ENCODE data around the gene EGFLAM.

The EGFLAM gene

DNA sequence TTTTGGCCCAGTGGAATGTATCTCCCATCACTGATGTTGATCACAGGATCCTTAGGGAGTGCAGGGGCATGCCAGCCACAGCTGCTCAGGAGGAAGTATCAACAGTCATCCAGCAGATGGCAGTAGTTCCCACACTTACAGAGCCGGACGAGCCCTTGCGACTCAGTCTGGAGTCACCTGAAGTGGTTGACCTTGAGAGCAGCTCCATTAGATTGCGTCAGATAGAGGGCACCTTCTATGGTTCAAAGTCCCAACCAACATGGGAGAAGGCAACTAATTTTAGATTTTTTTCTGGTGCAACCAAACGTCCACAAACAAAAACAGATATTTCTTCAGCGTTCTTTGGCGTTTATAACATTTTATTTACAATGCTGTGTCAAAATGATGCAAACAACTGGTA is 124.5 kb downstream of the EGFLAM start:
- no peaks in the 10 kb centered on the region for H3K79me2 ChIP-seq (ENCODE audit: insufficient read depth, low read length)
- no peaks in the 10 kb centered on the region for H4K20me1 ChIP-seq (ENCODE audit: low read depth, low read length)
- no peak overlapping the region for H3K9ac ChIP-seq (ENCODE audit: low read length)
- H3K9me2 ChIP-seq (replicated peaks; ENCODE audit: insufficient read depth, low read length), result no peaks in the 10 kb centered on the region
- no peaks in the 10 kb centered on the region for H3K9me3 ChIP-seq (ENCODE audit: insufficient read depth, low read length)
- no peaks in the 10 kb centered on the region for H3K36me3 ChIP-seq (ENCODE audit: low read length)
- no peak overlapping the region for H3K4me3 ChIP-seq (ENCODE audit: insufficient read depth, low read length, poor library complexity, severe bottlenecking)
- H2AFZ ChIP-seq (ENCODE audit: low read depth, low read length, severe bottlenecking), result no peak overlapping the region
- H3K4me2 ChIP-seq (ENCODE audit: low read depth, low read length, poor library complexity, severe bottlenecking), result no peak overlapping the region
- no peaks in the 10 kb centered on the region for H3K27me3 ChIP-seq (ENCODE audit: low read length)
- no peak for TF ChIP-seq EZH2phosphoT487 (conservative IDR thresholded peaks at IDR 0.05; ENCODE audit: low read length)
- peak; percentile 71 for TF ChIP-seq CTCF (IDR thresholded peaks at IDR 0.05; ENCODE audit: insufficient read depth, low read length, poor library complexity, severe bottlenecking)
- H3K27ac ChIP-seq (ENCODE audit: low read depth, low read length), result no peak overlapping the region
- no peaks in the 10 kb centered on the region for H3F3A ChIP-seq (ENCODE audit: insufficient read depth)

GRCh38 chr5:38383701-38384100 is 125.3 kb downstream of the EGFLAM start:
- Histone ChIP-seq H3K4me3 (ENCODE audit: insufficient read depth, low read length, poor library complexity, severe bottlenecking) (no peak overlapping the region), H3K27ac (ENCODE audit: low read depth, low read length) (no peak overlapping the region), H3K9me2 (replicated peaks; ENCODE audit: insufficient read depth, low read length) (no peaks in the 10 kb centered on the region), H3K27me3 (ENCODE audit: low read length) (no peaks in the 10 kb centered on the region), H4K20me1 (ENCODE audit: low read depth, low read length) (no peaks in the 10 kb centered on the region), H3K9ac (ENCODE audit: low read length) (no peak overlapping the region), H3F3A (ENCODE audit: insufficient read depth) (no peaks in the 10 kb centered on the region), H3K79me2 (ENCODE audit: insufficient read depth, low read length) (no peaks in the 10 kb centered on the region), H3K36me3 (ENCODE audit: low read length) (no peaks in the 10 kb centered on the region), H2AFZ (ENCODE audit: low read depth, low read length, severe bottlenecking) (no peak overlapping the region), H3K9me3 (ENCODE audit: insufficient read depth, low read length) (no peaks in the 10 kb centered on the region), H3K4me2 (ENCODE audit: low read depth, low read length, poor library complexity, severe bottlenecking) (no peak overlapping the region)
- TF ChIP-seq EZH2phosphoT487 (conservative IDR thresholded peaks at IDR 0.05; ENCODE audit: low read length), result no peak
- TF ChIP-seq CTCF (IDR thresholded peaks at IDR 0.05; ENCODE audit: insufficient read depth, low read length, poor library complexity, severe bottlenecking), result no peak

DNA sequence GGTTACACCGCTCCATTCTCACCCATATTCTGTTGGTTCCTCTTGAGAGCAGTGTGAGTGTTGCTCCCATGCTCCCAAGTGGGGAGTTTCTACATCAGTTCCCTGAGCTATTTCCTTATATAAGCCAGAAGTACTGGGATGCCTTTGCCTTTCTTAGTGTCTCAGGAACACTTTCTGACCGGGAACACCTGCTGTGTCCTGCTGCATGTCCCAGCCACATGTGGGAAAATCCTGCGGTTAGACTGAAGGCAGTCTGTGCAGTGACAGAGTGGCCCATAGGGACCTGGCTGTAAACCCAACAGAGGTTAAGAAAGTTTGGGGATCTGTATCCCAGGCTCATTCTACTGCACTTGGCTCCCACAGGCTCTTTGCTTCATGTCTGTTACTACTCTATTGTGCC is 126.0 kb downstream of the EGFLAM start:
- TF ChIP-seq CTCF (IDR thresholded peaks at IDR 0.05; ENCODE audit: insufficient read depth, low read length, poor library complexity, severe bottlenecking) (no peak), EZH2phosphoT487 (conservative IDR thresholded peaks at IDR 0.05; ENCODE audit: low read length) (no peak)
- Histone ChIP-seq H3K79me2 (ENCODE audit: insufficient read depth, low read length) (no peaks in the 10 kb centered on the region), H3K9ac (ENCODE audit: low read length) (no peak overlapping the region), H3F3A (ENCODE audit: insufficient read depth) (no peaks in the 10 kb centered on the region), H3K27me3 (ENCODE audit: low read length) (no peaks in the 10 kb centered on the region), H3K9me3 (ENCODE audit: insufficient read depth, low read length) (no peaks in the 10 kb centered on the region), H4K20me1 (ENCODE audit: low read depth, low read length) (no peaks in the 10 kb centered on the region), H3K9me2 (replicated peaks; ENCODE audit: insufficient read depth, low read length) (no peaks in the 10 kb centered on the region), H3K27ac (ENCODE audit: low read depth, low read length) (no peak overlapping the region), H2AFZ (ENCODE audit: low read depth, low read length, severe bottlenecking) (no peak overlapping the region), H3K4me3 (ENCODE audit: insufficient read depth, low read length, poor library complexity, severe bottlenecking) (no peak overlapping the region), H3K36me3 (ENCODE audit: low read length) (no peaks in the 10 kb centered on the region), H3K4me2 (ENCODE audit: low read depth, low read length, poor library complexity, severe bottlenecking) (no peak overlapping the region)

- Histone ChIP-seq H3K9me3 (ENCODE audit: insufficient read depth, low read length) (no peaks in the 10 kb centered on the region), H3K9me2 (replicated peaks; ENCODE audit: insufficient read depth, low read length) (no peaks in the 10 kb centered on the region), H3K4me3 (ENCODE audit: insufficient read depth, low read length, poor library complexity, severe bottlenecking) (no peak overlapping the region), H3F3A (ENCODE audit: insufficient read depth) (no peaks in the 10 kb centered on the region), H4K20me1 (ENCODE audit: low read depth, low read length) (no peaks in the 10 kb centered on the region), H3K79me2 (ENCODE audit: insufficient read depth, low read length) (no peaks in the 10 kb centered on the region), H3K9ac (ENCODE audit: low read length) (no peak overlapping the region), H3K27me3 (ENCODE audit: low read length) (no peaks in the 10 kb centered on the region), H2AFZ (ENCODE audit: low read depth, low read length, severe bottlenecking) (no peak overlapping the region), H3K4me2 (ENCODE audit: low read depth, low read length, poor library complexity, severe bottlenecking) (no peak overlapping the region), H3K36me3 (ENCODE audit: low read length) (no peaks in the 10 kb centered on the region), H3K27ac (ENCODE audit: low read depth, low read length) (no peak overlapping the region)
- TF ChIP-seq CTCF (IDR thresholded peaks at IDR 0.05; ENCODE audit: insufficient read depth, low read length, poor library complexity, severe bottlenecking) (no peak), EZH2phosphoT487 (conservative IDR thresholded peaks at IDR 0.05; ENCODE audit: low read length) (no peak)
These were observed 128.8 kb downstream of the EGFLAM start for GRCh38 chr5:38387161-38387560.
